Stimulated activated CD8-positive, alpha-beta memory T cell treated with anti-CD3 and anti-CD28 coated beads, Interleukin-7, amount 100 ng/mL, for 48 hours (primary cell): ENCODE results near the gene ARL4D.
"Not testable (repeated sequence)": the region's sequence is repeated elsewhere in the genome, so short reads cannot be mapped to it uniquely, and the experiment has no call there.

Experiments
- DNase-seq, 2 donors: peaks; one replicate each; pipeline ENCODE4 v3.0.0-alpha.2; 2020; ENCODE audit warnings: low read depth in 1 of 2; ENCODE audit errors: extremely low read depth in 1 of 2

Gene ARL4D

DNA sequence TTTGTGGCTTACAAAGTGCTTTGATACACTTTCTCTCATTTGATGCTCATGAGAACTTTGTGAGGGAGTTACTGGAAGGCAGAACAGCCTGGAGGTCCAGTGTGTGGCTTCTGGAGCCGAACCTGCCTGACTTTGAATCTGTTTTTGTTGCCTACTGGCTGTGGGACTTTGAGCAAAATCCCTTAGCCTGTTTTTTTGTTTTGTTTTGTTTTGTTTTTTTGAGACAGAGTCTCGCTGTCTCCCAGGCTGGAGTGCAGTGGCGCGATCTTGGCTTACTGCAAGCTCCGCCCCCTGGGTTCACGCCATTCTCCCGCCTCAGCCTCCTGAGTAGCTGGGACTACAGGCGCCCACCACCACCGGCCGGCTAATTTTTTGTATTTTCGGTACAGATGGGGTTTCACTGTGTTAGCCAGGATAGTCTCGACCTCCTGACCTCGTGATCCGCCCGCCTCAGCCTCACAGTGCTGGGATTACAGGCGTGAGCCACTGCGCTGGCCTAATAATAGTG lies 20.6 kb downstream of the ARL4D start:
- not testable (repeated sequence) for DNase-seq

- DNase-seq, result no peak
These were observed 25.1 kb downstream of the ARL4D start for GRCh38 chr17:43423777-43424455.

- DNase-seq, result no peak
These were observed 28.7 kb downstream of the ARL4D start for GRCh38 chr17:43427362-43428043.

DNA sequence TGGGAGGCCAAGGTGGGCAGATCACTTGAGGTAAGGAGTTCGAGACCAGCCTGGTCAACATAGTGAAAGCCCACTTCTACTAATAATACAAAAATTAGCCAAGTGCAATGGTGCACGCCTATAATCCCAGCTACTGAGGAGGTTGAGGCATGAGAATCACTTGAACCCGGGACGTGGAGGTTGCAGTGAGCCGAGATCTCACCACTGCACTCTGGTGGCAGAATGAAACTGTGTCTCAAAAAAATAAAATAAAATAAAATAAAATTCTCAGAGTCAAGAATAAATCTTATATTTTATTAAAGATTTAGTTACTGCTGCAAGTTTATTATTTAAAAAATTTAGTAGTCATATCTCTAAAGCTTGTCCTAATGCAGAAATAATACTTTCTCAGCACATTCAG lies 29.7 kb downstream of the ARL4D start:
- DNase-seq, result no peak

DNA sequence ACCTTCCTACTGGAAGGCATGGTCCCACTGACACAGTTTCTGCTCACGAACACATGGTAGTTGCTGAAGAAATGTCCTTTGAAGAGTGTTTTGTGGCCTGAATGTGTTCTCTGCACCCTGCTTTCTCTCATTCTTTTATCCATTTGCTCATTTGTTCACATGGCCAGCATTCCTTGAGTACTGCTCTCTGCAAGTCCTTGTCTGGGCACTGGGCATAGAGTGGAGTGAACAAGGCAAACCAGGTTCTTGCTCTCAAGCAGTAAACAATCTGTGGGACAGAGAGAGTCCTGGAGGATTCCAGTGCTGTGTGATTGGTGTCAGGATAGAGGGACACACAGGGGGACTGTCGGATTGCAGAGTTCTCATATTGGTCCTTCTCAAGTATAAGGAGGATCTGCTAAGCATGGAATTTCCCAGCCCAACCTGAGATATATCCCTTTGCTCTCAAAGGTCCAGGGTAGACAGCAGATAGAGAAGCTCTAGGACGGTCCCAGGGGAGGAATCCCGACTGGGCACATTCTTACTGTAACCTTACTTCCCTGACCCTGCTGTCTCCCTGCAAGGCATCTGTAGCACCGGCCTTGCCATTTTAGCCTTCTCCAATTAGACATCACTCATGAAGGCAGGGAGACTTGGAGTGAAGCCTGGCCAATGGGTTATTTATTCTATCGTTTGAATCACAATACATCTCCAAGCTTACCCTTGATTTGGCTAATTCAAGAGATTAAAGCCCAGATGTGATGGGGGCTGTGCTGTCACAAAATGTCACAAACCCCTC lies 32.3 kb downstream of the ARL4D start:
- DNase-seq, result no peak

GRCh38 chr17:43431714-43432523 lies 33.1 kb downstream of the ARL4D start:
- DNase-seq, result no peak

DNA sequence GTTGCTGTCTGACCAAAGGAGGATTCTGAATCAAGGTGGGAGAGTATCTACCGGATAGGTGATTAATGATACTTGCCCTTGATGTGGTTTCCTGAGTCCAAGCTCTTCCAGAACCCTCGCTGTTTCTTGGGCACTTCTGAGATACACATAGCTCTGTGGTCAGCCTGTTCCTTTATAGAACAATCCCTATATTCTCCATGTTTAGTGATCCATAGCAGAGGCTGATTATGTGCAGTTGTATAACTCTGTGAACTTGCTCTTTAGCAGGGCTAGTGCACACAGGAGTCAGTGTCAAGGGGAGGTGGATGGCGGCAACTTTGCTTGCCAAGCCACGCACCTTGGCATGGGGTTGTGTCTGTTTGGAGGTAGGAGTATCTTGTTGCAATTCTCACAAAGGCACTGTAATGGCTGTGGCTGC lies 36.1 kb downstream of the ARL4D start:
- no peak for DNase-seq

- DNase-seq, result no peak
These were observed 39.0 kb downstream of the ARL4D start for GRCh38 chr17:43437756-43438155.

GRCh38 chr17:43438626-43439025 lies 39.8 kb downstream of the ARL4D start:
- no peak for DNase-seq

GRCh38 chr17:43439041-43439440 lies 40.2 kb downstream of the ARL4D start:
- no peak for DNase-seq

- DNase-seq, result no peak
These were observed 43.9 kb downstream of the ARL4D start for GRCh38 chr17:43442711-43443110.

- no peak for DNase-seq
These were observed 44.6 kb downstream of the ARL4D start for GRCh38 chr17:43443381-43443780.

DNA sequence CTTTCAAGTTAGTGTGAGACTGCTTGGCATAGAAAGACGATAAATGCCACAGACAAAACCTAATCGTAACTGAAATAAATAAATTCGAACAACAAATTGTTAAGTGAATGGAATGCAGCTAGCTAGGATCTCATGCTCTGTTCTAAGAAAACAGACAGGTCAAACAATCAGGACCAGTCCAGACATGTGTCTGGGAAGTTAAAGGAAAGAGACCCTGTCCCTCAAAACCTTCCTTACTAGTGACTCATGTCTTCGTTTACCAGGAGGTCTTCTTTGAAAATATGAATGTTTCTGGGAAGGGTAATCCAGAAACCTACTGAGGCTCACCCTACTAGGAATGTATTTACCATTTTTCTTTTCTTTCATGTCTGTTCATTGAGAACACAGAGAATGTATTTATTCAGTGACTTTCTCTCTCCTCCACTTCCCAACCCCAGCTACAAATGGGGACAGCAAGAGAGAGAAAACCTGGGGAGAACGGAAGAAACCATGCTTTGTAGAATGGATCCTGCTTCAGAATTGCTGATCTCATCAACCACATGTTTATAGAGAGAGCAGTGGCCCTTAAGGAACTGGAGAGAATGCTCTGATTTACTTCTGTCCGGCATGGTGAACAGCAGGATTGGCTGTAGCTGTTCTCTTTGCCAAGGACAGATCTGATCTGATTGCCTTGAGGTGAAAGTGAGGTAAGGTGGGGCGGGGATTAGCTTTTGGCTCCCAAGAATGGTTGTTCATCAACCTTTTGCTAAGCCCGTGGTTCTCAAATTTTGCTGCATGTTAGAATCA lies 45.6 kb downstream of the ARL4D start:
- no peak for DNase-seq

GRCh38 chr17:43445009-43445589 lies 46.3 kb downstream of the ARL4D start:
- DNase-seq, result no peak

DNA sequence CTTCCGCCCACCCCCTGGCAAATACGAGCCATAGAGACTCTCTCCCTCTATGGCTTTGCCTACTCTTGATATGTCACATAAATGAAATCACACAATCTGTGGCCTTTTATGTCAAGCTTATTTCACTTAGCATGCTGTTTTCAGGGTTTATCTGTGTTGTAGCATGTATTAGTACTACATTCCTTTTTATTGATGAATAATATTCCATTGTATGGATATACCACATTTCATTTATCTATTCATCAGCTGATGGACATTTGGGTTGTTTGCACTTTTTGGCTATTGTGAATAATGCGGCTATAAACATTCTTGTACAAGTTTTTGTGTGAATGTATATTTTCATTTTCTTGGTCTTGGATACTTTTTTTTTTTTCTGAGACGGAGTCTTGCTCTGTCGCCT lies 48.0 kb downstream of the ARL4D start:
- DNase-seq, result no peak

- DNase-seq, result no peak
These were observed 50.1 kb downstream of the ARL4D start for GRCh38 chr17:43448720-43449469.

DNA sequence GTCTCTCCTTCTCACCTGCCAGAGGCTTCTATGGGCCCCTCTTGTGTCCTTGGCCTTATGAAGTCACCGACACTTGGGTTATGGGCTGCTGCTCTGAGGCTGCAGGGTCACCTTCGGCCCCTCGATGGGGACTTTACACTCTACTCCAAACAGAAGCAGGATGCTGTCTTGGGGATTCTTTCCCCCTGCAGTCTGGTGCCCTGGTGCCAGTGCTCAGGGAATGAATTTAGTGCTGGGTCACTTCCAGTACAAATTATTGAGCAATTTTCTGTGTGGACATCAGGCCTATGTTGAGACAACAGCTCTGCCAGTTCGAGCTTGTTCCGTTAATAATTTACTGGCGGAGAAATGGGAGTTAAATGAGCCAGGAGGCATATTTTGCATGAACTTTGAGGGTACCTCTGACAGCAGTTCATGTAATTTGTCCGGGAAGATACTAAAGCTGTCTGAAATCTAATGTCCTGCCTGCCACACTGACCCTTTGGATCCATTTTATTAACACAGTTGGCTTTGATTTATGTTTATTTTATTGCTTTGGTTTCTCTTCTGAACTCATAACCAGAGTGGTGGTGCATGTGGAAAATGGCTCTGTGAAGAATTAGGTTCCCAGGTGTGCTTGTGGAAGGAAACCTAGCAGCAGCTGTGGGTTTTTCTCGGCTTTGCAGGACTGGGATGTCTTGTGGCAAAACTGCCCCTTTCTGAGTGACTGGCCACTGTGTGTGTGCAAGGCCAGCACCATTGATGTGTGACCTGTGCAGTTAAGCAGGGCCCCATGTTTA lies 50.9 kb downstream of the ARL4D start:
- DNase-seq, result no peak
